BE2C (cell line): ENCODE data around the gene ST6GALNAC4.
A peak's percentile ranks its signal among the peaks of the same experiment; 100 is the strongest.

ENCODE experiments used
- DNase-seq: peaks from one replicate; pipeline ENCODE4 v3.0.0-alpha.2; 2020
- H3K27me3 ChIP-seq: fragments of 250-450 bp; sonication (Bioruptor Pico); 2 replicates; pipeline ENCODE4 v1.5.1; 2020; ENCODE audit warnings: mild to moderate bottlenecking
- H3K36me3 ChIP-seq: fragments of 250-450 bp; sonication (Bioruptor Pico); 2 replicates; pipeline ENCODE4 v1.5.1; 2020; ENCODE audit warnings: mild to moderate bottlenecking
- H3K4me1 ChIP-seq: fragments of 250-450 bp; sonication (Bioruptor Pico); 2 replicates; pipeline ENCODE4 v1.5.1; 2020
- H3K4me3 ChIP-seq: 2 replicates; pipeline ENCODE4 v1.5.1; 2011; ENCODE audit warnings: low read depth, low read length
- H3K9me3 ChIP-seq: fragments of 250-450 bp; sonication (Bioruptor Pico); 2 replicates; pipeline ENCODE4 v1.5.1; 2020
- CTCF ChIP-seq: IDR thresholded peaks from 2 replicates; pipeline ENCODE4 v1.5.1; 2012; ENCODE audit warnings: mild to moderate bottlenecking, low read depth, low read length

Gene ST6GALNAC4

GRCh38 chr9:127941062-127941960, 24.5 kb upstream of the ST6GALNAC4 start:
- DNase-seq, result no peak
- peaks cover 11% of the 10 kb centered on the region for H3K4me1 ChIP-seq
- peaks cover 22% of the 10 kb centered on the region for H3K36me3 ChIP-seq
- no peaks in the 10 kb centered on the region for H3K27me3 ChIP-seq
- no peak overlapping the region for H3K4me3 ChIP-seq
- H3K9me3 ChIP-seq, result no peaks in the 10 kb centered on the region
- TF ChIP-seq CTCF, result no peak

- Histone ChIP-seq H3K4me1 (peaks cover 11% of the 10 kb centered on the region), H3K4me3 (no peak overlapping the region), H3K9me3 (no peaks in the 10 kb centered on the region), H3K36me3 (peaks cover 22% of the 10 kb centered on the region), H3K27me3 (no peaks in the 10 kb centered on the region)
- DNase-seq, result no peak
- no peak for TF ChIP-seq CTCF
These were observed 23.8 kb upstream of the ST6GALNAC4 start for GRCh38 chr9:127940593-127940992.

- Histone ChIP-seq H3K4me1 (peaks cover 5% of the 10 kb centered on the region), H3K9me3 (no peaks in the 10 kb centered on the region), H3K36me3 (peaks cover 11% of the 10 kb centered on the region), H3K27me3 (no peaks in the 10 kb centered on the region), H3K4me3 (no peak overlapping the region)
- no peak for DNase-seq
- TF ChIP-seq CTCF, result no peak
These were observed 21.5 kb upstream of the ST6GALNAC4 start for GRCh38 chr9:127938298-127938690.

GRCh38 chr9:127937388-127938297, 20.8 kb upstream of the ST6GALNAC4 start, which contains the start of gene DPM2:
DPM2 (minus strand) TSS chr9:127937854; CDS start chr9:127937820, 34 bp downstream.
- Histone ChIP-seq H3K4me3 (peak within 1 kb of the TSS; percentile 77), H3K27me3 (no peaks in the 10 kb centered on the region), H3K4me1 (peaks cover 5% of the 10 kb centered on the region), H3K9me3 (no peaks in the 10 kb centered on the region), H3K36me3 (peaks cover 7% of the 10 kb centered on the region; the same call in 1 of the 2 replicates)
- no peak for TF ChIP-seq CTCF
- DNase-seq, result peak; percentile 87

GRCh38 chr9:127937056-127937387, 20.2 kb upstream of the ST6GALNAC4 start:
- Histone ChIP-seq H3K27me3 (no peaks in the 10 kb centered on the region), H3K4me3 (peak overlapping the region; percentile 77), H3K4me1 (no peaks in the 10 kb centered on the region; the same call in 1 of the 2 replicates), H3K9me3 (no peaks in the 10 kb centered on the region), H3K36me3 (peaks cover 1% of the 10 kb centered on the region; the same call in 1 of the 2 replicates)
- DNase-seq, result no peak
- no peak for TF ChIP-seq CTCF
